A549 (cell line): ENCODE measurements around the gene ZNF219. TPM values are rescaled to one million over a fixed set of nuclear protein-coding genes. Genes with fewer than 3 reads are reported as not detected.
A peak's percentile ranks its signal among the peaks of the same experiment; 100 is the strongest.

ENCODE experiments used
- ATAC-seq, 2 experiments: fragments of 200-7000 bp in 1 of 2; fragments of >200 bp in 1 of 2; cut with Nextera tagmentation in 1 of 2; cut with Tn5 transposase in 1 of 2; 3 replicates each; pipeline versions ENCODE4 v1.8.0 to v1.9.1; 2018 to 2020; ENCODE audit warnings: mild to moderate bottlenecking in 1 of 2, moderate library complexity in 1 of 2
- CTCF ChIA-PET: fragments of 300-600 bp; sonication (Branson Sonifier 250); formaldehyde crosslinking; extraction: SDS; loops from one replicate; lab custom pipeline; 2021; ENCODE audit warnings: antibody characterized with exemption, inconsistent platforms; lab: Yijun Ruan, JAX
- POLR2A ChIA-PET: fragments of 350-600 bp; formaldehyde crosslinking; extraction: SDS; loops from one replicate; lab custom pipeline; 2021; ENCODE audit warnings: antibody characterized with exemption, inconsistent platforms; lab: Yijun Ruan, JAX
- DNase-seq, 2 experiments: peaks; one replicate each; pipeline versions ENCODE4 v3.0.0 to v3.0.0-alpha.2; 2011 to 2016; ENCODE audit warnings: low read depth in 1 of 2, low spot score in 1 of 2
- FAIRE-seq: peaks from 2 replicates; lab custom pipeline; 2011; peaks lifted over from hg19 to GRCh38; lab: Jason Lieb, UNC
- H3K27ac ChIP-seq, 2 experiments: fragments of >200 bp; sonication (Bioruptor Twin); formaldehyde crosslinking; 3 replicates each; pipeline ENCODE4 v1.5.1; 2016 to 2017
- H3K4me1 ChIP-seq: fragments of >200 bp; sonication (Bioruptor Twin); formaldehyde crosslinking; 3 replicates; pipeline ENCODE4 v1.6.1; 2016
- H3K4me2 ChIP-seq: fragments of >200 bp; sonication (Bioruptor Twin); formaldehyde crosslinking; 3 replicates; pipeline ENCODE4 v1.6.1; 2016
- H3K4me3 ChIP-seq: fragments of >200 bp; sonication (Bioruptor Twin); formaldehyde crosslinking; 3 replicates; pipeline ENCODE4 v1.5.1; 2016
- H3K9me3 ChIP-seq: fragments of >200 bp; sonication (Bioruptor Twin); formaldehyde crosslinking; 3 replicates; pipeline ENCODE4 v1.6.1; 2016
- EHF ChIP-seq: fragments of 250-450 bp; sonication (Bioruptor Pico); IDR thresholded peaks from 2 replicates; pipeline ENCODE4 v1.5.0; 2020; ENCODE audit warnings: mild to moderate bottlenecking
- ELK1 ChIP-seq: fragments of 150-350 bp; IDR thresholded peaks from 2 replicates; pipeline ENCODE4 v1.6.1; 2014; ENCODE audit warnings: low read depth, mild to moderate bottlenecking, low read length
- ESRRA ChIP-seq: fragments of 150-350 bp; IDR thresholded peaks from 2 replicates; pipeline ENCODE4 v1.6.1; 2014; ENCODE audit warnings: mild to moderate bottlenecking, low read length, borderline replicate concordance
- FOSL2 ChIP-seq, 2 experiments: fragments of 450-650 bp in 1 of 2; fragments of >200 bp in 1 of 2; sonication (Bioruptor Twin) in 1 of 2; formaldehyde crosslinking; IDR thresholded peaks; 2 replicates each; pipeline versions ENCODE4 v1.5.0 to v1.6.1; 2016 to 2020; ENCODE audit warnings: mild to moderate bottlenecking in 1 of 2, moderate library complexity in 1 of 2
- FOXS1 ChIP-seq: fragments of 250-450 bp; sonication (Bioruptor Pico); IDR thresholded peaks from 2 replicates; pipeline ENCODE4 v1.5.0; 2020; ENCODE audit warnings: mild to moderate bottlenecking, moderate library complexity
- GATA3 ChIP-seq: IDR thresholded peaks from 2 replicates; pipeline ENCODE4 v1.6.1; 2012; ENCODE audit warnings: borderline replicate concordance
- HDAC2 ChIP-seq: fragments of 200-600 bp; sonication (generic); IDR thresholded peaks from 2 replicates; pipeline ENCODE4 v1.6.1; 2016
- HEYL ChIP-seq: fragments of 250-450 bp; sonication (Bioruptor Pico); IDR thresholded peaks from 2 replicates; pipeline ENCODE4 v1.8.0; 2021; ENCODE audit warnings: mild to moderate bottlenecking, moderate library complexity
- HMGXB4 ChIP-seq: fragments of 250-450 bp; sonication (Bioruptor Pico); IDR thresholded peaks from 2 replicates; pipeline ENCODE4 v1.5.0; 2021; ENCODE audit warnings: mild to moderate bottlenecking, moderate library complexity, borderline replicate concordance
- HOXB5 ChIP-seq: fragments of 250-450 bp; sonication (Bioruptor Pico); IDR thresholded peaks from 2 replicates; pipeline ENCODE4 v1.5.0; 2020; ENCODE audit warnings: mild to moderate bottlenecking, moderate library complexity
- JUN ChIP-seq, 2 experiments: fragments of >200 bp; sonication (Bioruptor Twin); formaldehyde crosslinking; IDR thresholded peaks; 2 replicates in 1 of 2; 3 replicates in 1 of 2; pipeline ENCODE4 v1.6.1; 2016 to 2017
- KDM5A ChIP-seq: fragments of 200-600 bp; sonication (generic); IDR thresholded peaks from 2 replicates; pipeline ENCODE4 v1.6.1; 2016; ENCODE audit warnings: antibody characterized with exemption, mild to moderate bottlenecking
- PBX3 ChIP-seq: IDR thresholded peaks from 2 replicates; pipeline ENCODE4 v1.6.1; 2012
- RARB ChIP-seq: fragments of 250-450 bp; sonication (Bioruptor Pico); IDR thresholded peaks from 2 replicates; pipeline ENCODE4 v1.8.0; 2021; ENCODE audit warnings: mild to moderate bottlenecking, moderate library complexity
- RCOR1 ChIP-seq: fragments of 150-350 bp; IDR thresholded peaks from 2 replicates; pipeline ENCODE4 v1.6.1; 2014; ENCODE audit warnings: antibody characterized with exemption, low read length, low read depth
- RFX5 ChIP-seq: fragments of 450-650 bp; IDR thresholded peaks from 2 replicates; pipeline ENCODE4 v1.7.1; 2014; ENCODE audit warnings: antibody characterized with exemption, mild to moderate bottlenecking, moderate library complexity
- RNF2 ChIP-seq: fragments of 200-600 bp; sonication (generic); IDR thresholded peaks from 2 replicates; pipeline ENCODE4 v1.6.1; 2016; ENCODE audit warnings: low read depth, mild to moderate bottlenecking, antibody characterized with exemption, moderate library complexity, borderline replicate concordance
- SMC3 ChIP-seq: fragments of >200 bp; sonication (Bioruptor Twin); formaldehyde crosslinking; IDR thresholded peaks from 3 replicates; pipeline ENCODE4 v1.6.1; 2018; ENCODE audit warnings: inconsistent platforms
- TFCP2L1 ChIP-seq: fragments of 250-450 bp; sonication (Bioruptor Pico); IDR thresholded peaks from 2 replicates; pipeline ENCODE4 v1.5.0; 2021; ENCODE audit warnings: mild to moderate bottlenecking
- ZSCAN20 ChIP-seq: fragments of 250-450 bp; sonication (Bioruptor Pico); IDR thresholded peaks from 2 replicates; pipeline ENCODE4 v1.8.0; 2022; ENCODE audit warnings: mild to moderate bottlenecking, moderate library complexity
- WGBS: methylation state at CpG from one replicate; pipeline ENCODE4 v1.1.6; 2017; ENCODE audit errors: missing lambda C conversion rate; 5-methylcytosine and 5-hydroxymethylcytosine counted together
- polyA plus RNA-seq, 4 experiments: library from polyadenylated mRNA; depleted of rRNA in 3 of 4; stranded (reverse); fragments of >200 nt; fragmentation: RNase III in 1 of 4; extraction: RNeasy Plus Mini Kit Qiagen cat#74134 plus additional on column Dnase treatment in 1 of 4; gene quantifications; 2 replicates in 3 of 4; 3 replicates in 1 of 4; pipeline ENCODE4 v1.2.3, GENCODE V29; 2011 to 2017
- TF ChIP-seq, protein P1 (sequence below): IDR thresholded peaks from 2 replicates; pipeline ENCODE4 v1.6.1; 2012; ENCODE audit warnings: low read depth, borderline replicate concordance
- TF ChIP-seq, protein P2 (sequence below): fragments of >200 bp; sonication (Bioruptor Twin); formaldehyde crosslinking; IDR thresholded peaks from 3 replicates; pipeline ENCODE4 v1.6.1; 2016

ZNF219 gene
- polyA plus RNA-seq, 2 of the 4 experiments (the other 2 are of a cell fraction), result 17.3 to 31.0 TPM

- TF ChIP-seq HOXB5 (CRISPR knock-in tag), result no peak
- TF ChIP-seq SMC3, result no peak
- TF ChIP-seq RFX5, result no peak
- no peak for TF ChIP-seq KDM5A
- TF ChIP-seq FOSL2 (IDR thresholded peaks at IDR 0.05), result no peak
- TF ChIP-seq FOSL2 (CRISPR knock-in tag; IDR thresholded peaks at IDR 0.05), result no peak
- TF ChIP-seq HMGXB4 (CRISPR knock-in tag), result no peak
Measured at GRCh38 chr14:21101802-21102413, 3.5 kb upstream of the ZNF219 start (continued).

- TF ChIP-seq, protein P1, sequence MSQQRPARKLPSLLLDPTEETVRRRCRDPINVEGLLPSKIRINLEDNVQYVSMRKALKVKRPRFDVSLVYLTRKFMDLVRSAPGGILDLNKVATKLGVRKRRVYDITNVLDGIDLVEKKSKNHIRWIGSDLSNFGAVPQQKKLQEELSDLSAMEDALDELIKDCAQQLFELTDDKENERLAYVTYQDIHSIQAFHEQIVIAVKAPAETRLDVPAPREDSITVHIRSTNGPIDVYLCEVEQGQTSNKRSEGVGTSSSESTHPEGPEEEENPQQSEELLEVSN, result no peak
- TF ChIP-seq HEYL (CRISPR knock-in tag), result no peak
- TF ChIP-seq RNF2, result no peak
- no peak for TF ChIP-seq GATA3
- TF ChIP-seq, protein P2, sequence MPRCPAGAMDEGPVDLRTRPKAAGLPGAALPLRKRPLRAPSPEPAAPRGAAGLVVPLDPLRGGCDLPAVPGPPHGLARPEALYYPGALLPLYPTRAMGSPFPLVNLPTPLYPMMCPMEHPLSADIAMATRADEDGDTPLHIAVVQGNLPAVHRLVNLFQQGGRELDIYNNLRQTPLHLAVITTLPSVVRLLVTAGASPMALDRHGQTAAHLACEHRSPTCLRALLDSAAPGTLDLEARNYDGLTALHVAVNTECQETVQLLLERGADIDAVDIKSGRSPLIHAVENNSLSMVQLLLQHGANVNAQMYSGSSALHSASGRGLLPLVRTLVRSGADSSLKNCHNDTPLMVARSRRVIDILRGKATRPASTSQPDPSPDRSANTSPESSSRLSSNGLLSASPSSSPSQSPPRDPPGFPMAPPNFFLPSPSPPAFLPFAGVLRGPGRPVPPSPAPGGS, result no peak
- no peak for TF ChIP-seq PBX3
- TF ChIP-seq ZSCAN20 (CRISPR knock-in tag), result no peak
- TF ChIP-seq HDAC2, result no peak
- TF ChIP-seq JUN (IDR thresholded peaks at IDR 0.05), result no peak
- no peaks in the 10 kb centered on the region for H3K9me3 ChIP-seq
- DNase-seq, result no peak
- no peak for ATAC-seq
- peak within 1 kb of the TSS; percentile 94 for H3K4me2 ChIP-seq
- peaks cover 72% of the 10 kb centered on the region for H3K4me1 ChIP-seq
- WGBS, result 86% methylated on average over 5 of the region's 5 CpGs
- POLR2A ChIA-PET, result interaction anchor here (0.6 kb wide), 1 partner anchor 369 kb away, joined by 4 read pairs; no protein-coding TSS in a partner anchor
- H3K4me3 ChIP-seq, result no peak within 1 kb of the TSS; the same call in 2 of the 3 replicates
- peak within 1 kb of the TSS; percentile 83 to 99 for H3K27ac ChIP-seq
- FAIRE-seq, result no peak
- CTCF ChIA-PET, result interaction anchor here (1.9 to 13.3 kb wide), 7 partner anchors 7 to 130 kb away, joined by 5 to 292 read pairs (median 191); partner anchors contain the start of gene ARHGEF40
Measured at GRCh38 chr14:21100931-21101330, 2.5 kb upstream of the ZNF219 start, which contains the start of gene TMEM253. TMEM253 (plus strand) TSS chr14:21101066; CDS start chr14:21101344, 278 bp downstream.

DNA sequence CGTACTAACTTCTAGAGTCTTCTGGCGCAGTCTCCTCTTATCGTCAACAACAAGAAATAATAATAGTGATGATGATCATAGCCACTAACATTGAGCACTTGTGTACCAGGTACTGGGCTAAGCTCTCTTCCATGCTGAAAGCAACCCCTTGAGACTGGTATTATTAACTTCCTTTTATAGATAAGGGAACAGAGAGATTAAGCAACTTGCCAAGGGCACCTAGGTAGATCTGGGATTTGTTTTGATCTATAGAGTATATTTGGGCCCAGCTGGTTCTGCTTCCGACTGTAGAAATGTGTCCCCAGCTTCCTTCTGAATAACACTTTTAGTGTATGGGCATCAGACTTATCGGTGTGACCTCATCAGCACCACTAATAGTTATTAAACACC, 1.1 kb upstream of the ZNF219 start:
- ChIA-PET POLR2A (no interaction called here), CTCF (interaction anchor here (1.9 to 13.3 kb wide), 6 partner anchors 5 to 129 kb away, joined by 5 to 292 read pairs (median 218); partner anchors contain the start of gene ARHGEF40)
- no peak for DNase-seq
- no peak for ATAC-seq
- H3K4me1 ChIP-seq, result peaks cover 62% of the 10 kb centered on the region
- H3K4me3 ChIP-seq, result peak overlapping the region; percentile 62
- 71% methylated on average over 5 of the region's 5 CpGs for WGBS
- peak overlapping the region; percentile 83 to 99 for H3K27ac ChIP-seq
- no peak for FAIRE-seq
- H3K4me2 ChIP-seq, result peak overlapping the region; percentile 94
- TF ChIP-seq EHF (CRISPR knock-in tag) (no peak), HMGXB4 (CRISPR knock-in tag) (no peak), TFCP2L1 (CRISPR knock-in tag) (no peak), RCOR1 (no peak), ESRRA (no peak), HOXB5 (CRISPR knock-in tag) (no peak), HEYL (CRISPR knock-in tag) (no peak), ELK1 (no peak), FOXS1 (no peak), PBX3 (no peak), RARB (CRISPR knock-in tag) (no peak)
- no peaks in the 10 kb centered on the region for H3K9me3 ChIP-seq
